Ovary (tissue), 3 donors: ENCODE results near the gene TXNDC12.

Source experiments
- CTCF ChIP-seq, 3 donors: fragments of 450-650 bp in 2 of 3; fragments of 200-600 bp in 1 of 3; IDR thresholded peaks; one replicate each; pipeline versions ENCODE4 v1.5.1 to v1.8.0; 2016 to 2022; ENCODE audit warnings: antibody characterized with exemption in 3 of 3, mild to moderate bottlenecking in 1 of 3
- EP300 ChIP-seq: sonication (generic); formaldehyde crosslinking; IDR thresholded peaks from one replicate; pipeline ENCODE4 v1.6.1; 2017; ENCODE audit warnings: antibody characterized with exemption
- POLR2A ChIP-seq: fragments of 450-650 bp; IDR thresholded peaks from one replicate; pipeline ENCODE4 v1.6.1; 2017; ENCODE audit warnings: antibody characterized with exemption, mild to moderate bottlenecking, moderate library complexity
- donor health status: DM: no; HTN: no; CAD: no.

DNA sequence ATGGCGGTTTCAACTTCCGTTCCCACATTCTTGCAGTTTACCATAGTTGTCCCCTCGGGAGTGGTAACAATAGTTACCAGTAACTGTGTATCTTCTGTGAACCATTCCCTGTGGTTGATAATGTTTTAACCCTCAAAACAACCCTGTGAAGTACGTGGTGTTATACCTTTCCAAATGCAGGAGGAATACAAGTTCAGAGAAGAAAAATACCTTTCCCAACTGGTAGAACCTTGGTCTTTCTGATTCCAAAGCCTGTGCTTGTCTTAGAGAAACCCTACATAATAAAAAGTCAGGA is 1.9 kb upstream of the TXNDC12 start:
- no peak for TF ChIP-seq CTCF (IDR thresholded peaks at IDR 0.05)
- TF ChIP-seq POLR2A, result no peak
- TF ChIP-seq EP300, result no peak
